Sigmoid colon (tissue), 7 donors: ENCODE results near the gene SMIM13. TPM values are rescaled to one million over a fixed set of nuclear protein-coding genes. Genes with fewer than 3 reads are reported as not detected.

Experiments
- DNase-seq: peaks from one replicate; pipeline ENCODE4 v3.0.0-alpha.2; 2019
- H3K27ac ChIP-seq, 4 donors: fragments of 200-600 bp; sonication (generic); one replicate each; pipeline ENCODE4 v1.5.1; 2016 to 2019; ENCODE audit warnings: mild to moderate bottlenecking in 1 of 4
- H3K27me3 ChIP-seq, 3 donors: fragments of 200-600 bp; sonication (generic); one replicate each; pipeline ENCODE4 v1.5.1; 2019; ENCODE audit warnings: mild to moderate bottlenecking in 1 of 3
- H3K36me3 ChIP-seq, 4 donors: fragments of 200-600 bp; sonication (generic); one replicate each; pipeline ENCODE4 v1.5.1; 2016 to 2019
- H3K4me1 ChIP-seq, 4 donors: fragments of 200-600 bp; sonication (generic); one replicate each; pipeline ENCODE4 v1.5.1; 2017 to 2019
- H3K4me3 ChIP-seq, 4 donors: fragments of 200-600 bp; sonication (generic); one replicate each; pipeline ENCODE4 v1.5.1; 2017 to 2019; ENCODE audit warnings: mild to moderate bottlenecking in 2 of 4, moderate library complexity in 1 of 4
- H3K9me3 ChIP-seq, 4 donors: fragments of 200-600 bp in 3 of 4; sonication (generic) in 3 of 4; one replicate each; pipeline versions ENCODE4 v1.5.1 to v1.6.1; 2013 to 2019
- CTCF ChIP-seq, 4 experiments: fragments of 450-650 bp in 3 of 4; fragments of 200-600 bp in 1 of 4; IDR thresholded peaks; one replicate each; pipeline ENCODE4 v1.5.1; 2016 to 2019; ENCODE audit warnings: antibody characterized with exemption in 4 of 4, mild to moderate bottlenecking in 3 of 4, moderate library complexity in 2 of 4
- EP300 ChIP-seq, 4 donors: sonication (generic); formaldehyde crosslinking; IDR thresholded peaks; one replicate each; pipeline ENCODE4 v1.6.1; 2017; ENCODE audit warnings: antibody characterized with exemption in 4 of 4
- POLR2A ChIP-seq, 2 donors: fragments of 450-650 bp; IDR thresholded peaks; one replicate each; pipeline ENCODE4 v1.6.1; 2016; ENCODE audit warnings: antibody characterized with exemption in 2 of 2, mild to moderate bottlenecking in 2 of 2, moderate library complexity in 2 of 2
- POLR2AphosphoS5 ChIP-seq, 4 donors: sonication (generic); formaldehyde crosslinking; IDR thresholded peaks; one replicate each; pipeline ENCODE4 v1.6.1; 2017; ENCODE audit warnings: antibody characterized with exemption in 4 of 4
- WGBS, 2 donors: extraction: QIAGEN DNeasy Blood & Tissue Kit; methylation state at CpG; one replicate each; pipeline ENCODE4 v1.1.7; 2013; 5-methylcytosine and 5-hydroxymethylcytosine counted together
- intact Hi-C: fragments of 100-400 bp; cut with DNase I; formaldehyde crosslinking; loops from one replicate; pipeline ENCODE4 v1.15.1; 2023
- polyA plus RNA-seq, 3 donors: library from polyadenylated mRNA; stranded (reverse); fragments of 200-250 nt; gene quantifications; one replicate each; pipeline ENCODE4 v1.2.3, GENCODE V29; 2013
- total RNA-seq, 4 donors: library from RNA; depleted of rRNA; stranded (reverse); fragments of >200 nt; gene quantifications; one replicate each; pipeline ENCODE4 v1.1.0, GENCODE V29; 2016
- donor health status: healthy with polysubstance abuse.
- donor health status: Bipolar disorder and iron deficiency.
- donor health status: healthy.

SMIM13 gene
- total and polyA plus RNA-seq, 7 donors = 1.8 to 12.1 (median 8.7) TPM

DNA sequence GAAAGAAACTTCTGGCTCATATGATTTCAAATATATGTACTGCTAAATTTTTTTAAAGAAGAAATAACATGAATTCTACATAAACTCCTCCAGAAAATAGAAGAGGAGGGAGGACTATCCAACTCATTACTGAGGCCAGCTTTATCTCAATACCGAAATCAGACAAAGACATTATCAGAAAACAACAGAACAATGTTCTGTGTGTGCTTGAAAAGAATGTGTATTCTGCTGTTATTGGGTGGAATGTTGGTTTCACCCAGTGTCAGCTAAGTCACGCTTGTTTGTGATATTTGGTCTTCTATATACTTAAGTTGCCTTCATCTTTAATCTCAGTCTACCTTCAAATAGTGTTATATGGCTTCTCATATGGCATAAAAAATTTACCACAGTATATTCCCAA lies 30.9 kb upstream of the SMIM13 start:
- Histone ChIP-seq H3K4me1 (no peaks in the 10 kb centered on the region), H3K27me3 (no peaks in the 10 kb centered on the region), H3K9me3 (no peaks in the 10 kb centered on the region), H3K27ac (no peak overlapping the region), H3K4me3 (no peak overlapping the region), H3K36me3 (no peaks in the 10 kb centered on the region)
- 88 to 92% methylated on average over 2 of the region's 2 CpGs for WGBS, 2 donors
- intact Hi-C loops = loop anchor here (10.0 kb wide), 1 partner anchor 108 kb away; no protein-coding TSS in a partner anchor
- no peak for TF ChIP-seq CTCF (IDR thresholded peaks at IDR 0.05)
- no peak for TF ChIP-seq EP300 (IDR thresholded peaks at IDR 0.05)
- TF ChIP-seq POLR2AphosphoS5 (IDR thresholded peaks at IDR 0.05) = no peak
- TF ChIP-seq POLR2A (IDR thresholded peaks at IDR 0.05) = no peak
- no peak for DNase-seq

- no peak overlapping the region for H3K27ac ChIP-seq
- H3K27me3 ChIP-seq = no peaks in the 10 kb centered on the region
- 83% methylated on average over 3 of the region's 3 CpGs for WGBS, 2 donors
- no peak for TF ChIP-seq POLR2A (IDR thresholded peaks at IDR 0.05)
- no peak for TF ChIP-seq CTCF (IDR thresholded peaks at IDR 0.05)
- TF ChIP-seq POLR2AphosphoS5 (IDR thresholded peaks at IDR 0.05) = no peak
- TF ChIP-seq EP300 (IDR thresholded peaks at IDR 0.05) = no peak
- no peaks in the 10 kb centered on the region for H3K36me3 ChIP-seq
- no peaks in the 10 kb centered on the region for H3K4me1 ChIP-seq
- intact Hi-C loops = loop anchor here (10.0 kb wide), 1 partner anchor 110 kb away; no protein-coding TSS in a partner anchor
- H3K4me3 ChIP-seq = no peak overlapping the region
- H3K9me3 ChIP-seq = no peaks in the 10 kb centered on the region
- no peak for DNase-seq
Observed at GRCh38 chr6:11064836-11065235, 28.8 kb upstream of the SMIM13 start.

DNA sequence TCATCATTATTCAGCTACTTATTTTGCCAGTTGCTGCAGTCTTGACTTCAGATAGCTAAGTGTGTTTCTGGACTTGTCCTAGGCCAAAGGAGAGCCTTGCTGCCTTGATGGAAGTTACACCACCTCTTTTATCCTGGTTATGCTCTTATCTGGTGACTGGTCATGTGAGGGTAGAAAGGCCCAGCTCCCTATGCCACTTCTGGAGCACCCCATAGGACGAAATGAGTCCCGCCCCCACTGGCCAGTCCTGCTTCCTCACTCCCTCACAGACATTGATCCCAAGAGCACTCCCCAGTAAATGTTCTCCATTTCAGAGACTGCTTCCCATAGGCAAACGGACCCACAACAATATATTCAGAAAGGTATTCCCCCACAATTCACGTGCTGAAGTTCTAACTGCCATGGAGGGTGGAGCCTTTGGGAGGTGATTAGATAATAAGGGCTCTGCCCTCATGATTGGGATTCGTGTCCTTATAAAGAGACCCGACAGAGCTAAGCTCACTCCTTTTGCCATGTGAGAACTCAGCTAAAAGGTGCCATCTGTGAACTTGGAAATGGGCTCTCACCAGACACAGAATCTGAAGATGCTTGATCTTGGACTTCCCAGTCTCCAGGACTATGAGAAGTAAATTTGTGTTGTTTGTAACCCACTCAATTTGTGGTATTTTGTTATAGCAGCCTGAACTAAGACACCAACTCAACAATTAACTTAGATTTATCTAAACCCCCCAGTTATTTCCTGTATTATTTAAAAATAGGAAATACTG lies 28.0 kb upstream of the SMIM13 start:
- Histone ChIP-seq H3K9me3 (no peaks in the 10 kb centered on the region), H3K27ac (no peak overlapping the region), H3K4me1 (no peaks in the 10 kb centered on the region), H3K4me3 (no peak overlapping the region), H3K36me3 (no peaks in the 10 kb centered on the region), H3K27me3 (no peaks in the 10 kb centered on the region)
- WGBS, 2 donors = 88 to 92% methylated on average over 6 of the region's 6 CpGs
- no peak for DNase-seq
- intact Hi-C loops = loop anchor here (10.0 kb wide), 1 partner anchor 111 kb away; no protein-coding TSS in a partner anchor
- TF ChIP-seq CTCF (IDR thresholded peaks at IDR 0.05) = no peak
- TF ChIP-seq EP300 (IDR thresholded peaks at IDR 0.05) = no peak
- no peak for TF ChIP-seq POLR2A (IDR thresholded peaks at IDR 0.05)
- no peak for TF ChIP-seq POLR2AphosphoS5 (IDR thresholded peaks at IDR 0.05)

DNA sequence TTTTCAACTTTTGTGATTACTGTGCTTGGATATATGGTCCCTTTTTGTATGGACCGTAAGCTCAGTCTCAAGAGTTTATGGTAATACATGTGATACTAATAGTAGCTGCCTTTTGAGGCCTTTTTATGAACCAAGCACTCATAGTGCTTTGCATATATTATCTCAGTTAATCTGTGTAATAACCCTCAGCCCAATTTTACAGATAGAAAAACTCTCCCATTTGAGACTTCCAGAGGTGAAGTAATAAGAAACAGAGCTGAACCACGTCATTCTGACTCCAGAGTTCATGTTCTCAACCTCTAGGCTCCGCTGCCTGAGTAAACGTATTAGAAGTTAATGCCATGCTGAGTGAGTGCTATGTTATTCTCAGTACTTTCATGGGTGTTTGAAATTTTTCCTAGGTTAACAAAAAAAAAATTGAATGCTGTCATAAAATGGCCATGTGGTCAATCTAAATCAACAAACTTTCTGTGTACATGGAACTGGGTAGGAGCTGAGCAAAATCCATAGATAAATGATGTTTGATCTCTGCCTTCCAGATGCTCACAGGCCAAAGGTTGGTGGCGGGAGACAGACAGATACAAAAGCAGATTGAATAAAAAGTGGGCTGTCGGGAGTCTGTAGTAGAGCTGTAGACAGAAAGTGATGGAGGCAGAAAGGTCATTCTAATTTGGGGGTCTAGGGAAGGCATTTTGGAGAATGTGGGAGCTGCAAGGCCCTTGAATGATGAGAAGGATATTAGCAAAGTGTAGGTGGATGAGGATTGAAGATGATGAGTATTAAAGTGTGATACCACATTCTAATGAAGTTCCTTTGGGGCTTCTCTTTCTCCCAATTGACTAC lies 26.9 kb upstream of the SMIM13 start:
- TF ChIP-seq POLR2AphosphoS5 (IDR thresholded peaks at IDR 0.05) = no peak
- TF ChIP-seq EP300 (IDR thresholded peaks at IDR 0.05) = no peak
- TF ChIP-seq POLR2A (IDR thresholded peaks at IDR 0.05) = no peak
- TF ChIP-seq CTCF (IDR thresholded peaks at IDR 0.05) = no peak

More for the DNA sequence above, 26.9 kb upstream of the SMIM13 start:
- intact Hi-C loops = loop anchor here (10.0 kb wide), 1 partner anchor 112 kb away; no protein-coding TSS in a partner anchor
- 68 to 82% methylated on average over 6 of the region's 6 CpGs for WGBS, 2 donors
- Histone ChIP-seq H3K27ac (no peak overlapping the region), H3K4me3 (no peak overlapping the region), H3K36me3 (no peaks in the 10 kb centered on the region), H3K27me3 (no peaks in the 10 kb centered on the region), H3K9me3 (no peaks in the 10 kb centered on the region), H3K4me1 (no peaks in the 10 kb centered on the region)
- DNase-seq = no peak
